Neuronal stem cell (in vitro differentiated cells): ENCODE data around the gene AMOT. TPM values are rescaled to one million over a fixed set of nuclear protein-coding genes. Genes with fewer than 3 reads are reported as not detected.

Experiments
- DNase-seq: peaks from one replicate; pipeline ENCODE4 v3.0.0-alpha.2; 2013; ENCODE audit warnings: low spot score
- H2AFZ ChIP-seq: one replicate; pipeline ENCODE4 v1.6.1; 2013; ENCODE audit warnings: mild to moderate bottlenecking, low read length, inconsistent platforms
- H2AK5ac ChIP-seq: 2 replicates; pipeline ENCODE4 v1.6.1; 2013; ENCODE audit warnings: low read depth, mild to moderate bottlenecking, inconsistent platforms, low read length, moderate library complexity, mixed read lengths
- H2BK120ac ChIP-seq: 2 replicates; pipeline ENCODE4 v1.6.1; 2013; ENCODE audit warnings: low read depth, mild to moderate bottlenecking, inconsistent platforms, low read length, moderate library complexity, mixed read lengths
- H2BK12ac ChIP-seq: one replicate; pipeline ENCODE4 v1.6.1; 2013; ENCODE audit warnings: low read length, inconsistent platforms
- H2BK15ac ChIP-seq: 2 replicates; pipeline ENCODE4 v1.6.1; 2013; ENCODE audit warnings: mild to moderate bottlenecking, low read length, inconsistent platforms, mixed read lengths
- H2BK5ac ChIP-seq: one replicate; pipeline ENCODE4 v1.6.1; 2013; ENCODE audit warnings: inconsistent platforms, mild to moderate bottlenecking, low read length, moderate library complexity
- H3K14ac ChIP-seq: one replicate; pipeline ENCODE4 v1.6.1; 2013; ENCODE audit warnings: low read length, inconsistent platforms
- H3K18ac ChIP-seq: 2 replicates; pipeline ENCODE4 v1.6.1; 2013; ENCODE audit warnings: low read length, inconsistent platforms
- H3K23ac ChIP-seq: 2 replicates; pipeline ENCODE4 v1.6.1; 2013; ENCODE audit warnings: low read depth, mild to moderate bottlenecking, mixed read lengths, low read length, inconsistent platforms; ENCODE audit not compliant: poor library complexity
- H3K27ac ChIP-seq: replicated peaks from 3 replicates; pipeline ENCODE4 v1.5.1; 2013; ENCODE audit warnings: low read length, inconsistent platforms
- H3K27me3 ChIP-seq, 3 experiments: 2 replicates each; pipeline ENCODE4 v1.6.1; 2013; ENCODE audit warnings: low read length in 3 of 3, mild to moderate bottlenecking in 2 of 3, inconsistent platforms in 1 of 3, low read depth in 1 of 3, mixed read lengths in 1 of 3, moderate library complexity in 1 of 3; ENCODE audit not compliant: control insufficient read depth in 3 of 3, insufficient read depth in 3 of 3
- H3K36me3 ChIP-seq, 2 donors: replicated peaks in 1 of 2; 2 replicates each; pipeline ENCODE4 v1.6.1; 2013; ENCODE audit warnings: low read length in 2 of 2; ENCODE audit not compliant: control insufficient read depth in 2 of 2, insufficient read depth in 2 of 2
- H3K4ac ChIP-seq: 2 replicates; pipeline ENCODE4 v1.6.1; 2013; ENCODE audit warnings: inconsistent platforms, mild to moderate bottlenecking, low read length, moderate library complexity
- H3K4me1 ChIP-seq, 2 donors: 1 replicate in 1 of 2; 2 replicates in 1 of 2; pipeline ENCODE4 v1.6.1; 2013; ENCODE audit warnings: low read length in 2 of 2, low read depth in 1 of 2; ENCODE audit not compliant: control insufficient read depth in 2 of 2, insufficient read depth in 1 of 2
- H3K4me2 ChIP-seq: one replicate; pipeline ENCODE4 v1.6.1; 2013; ENCODE audit warnings: mild to moderate bottlenecking, low read length, inconsistent platforms; ENCODE audit not compliant: insufficient read depth, poor library complexity, severe bottlenecking
- H3K4me3 ChIP-seq, 2 donors: 2 replicates each; pipeline ENCODE4 v1.5.1; 2013; ENCODE audit warnings: low read length in 2 of 2, mild to moderate bottlenecking in 2 of 2, inconsistent platforms in 1 of 2, moderate library complexity in 1 of 2
- H3K79me1 ChIP-seq: one replicate; pipeline ENCODE4 v1.6.1; 2013; ENCODE audit warnings: low read depth, mild to moderate bottlenecking, inconsistent platforms, low read length, moderate library complexity
- H3K9ac ChIP-seq: one replicate; pipeline ENCODE4 v1.6.1; 2013; ENCODE audit warnings: mild to moderate bottlenecking, low read depth, low read length, inconsistent platforms; ENCODE audit not compliant: poor library complexity
- H3K9me3 ChIP-seq, 2 donors: replicated peaks in 1 of 2; 2 replicates each; pipeline versions ENCODE3 to v1.6.1; 2013; ENCODE audit warnings: low read length in 2 of 2, mild to moderate bottlenecking in 2 of 2, inconsistent platforms in 1 of 2, low read depth in 1 of 2, mixed read lengths in 1 of 2, moderate library complexity in 1 of 2; ENCODE audit not compliant: control insufficient read depth in 2 of 2, insufficient read depth in 1 of 2
- H4K8ac ChIP-seq: one replicate; pipeline ENCODE4 v1.6.1; 2013; ENCODE audit warnings: low read depth, mild to moderate bottlenecking, inconsistent platforms, low read length, moderate library complexity
- H4K91ac ChIP-seq: one replicate; pipeline ENCODE4 v1.6.1; 2013; ENCODE audit warnings: low read length, low read depth, mild to moderate bottlenecking, inconsistent platforms; ENCODE audit not compliant: poor library complexity
- WGBS, 2 donors: extraction: QIAGEN DNeasy Blood & Tissue Kit; methylation state at CpG; one replicate each; pipeline ENCODE4 v1.1.7; 2013; ENCODE audit warnings: missing lambda C conversion rate in 2 of 2, mixed read lengths in 1 of 2; ENCODE audit not compliant: insufficient read length in 2 of 2, insufficient replicate concordance in 1 of 2; ENCODE audit errors: extremely low coverage in 2 of 2; 5-methylcytosine and 5-hydroxymethylcytosine counted together
- small RNA-seq: library from polyadenylated mRNA; stranded (forward); fragments of <200 nt; extraction: miRNeasy Mini kit (QIAGEN cat#:217004); gene quantifications from one replicate; pipeline ENCODE3, GENCODE V24; 2013; ENCODE audit not compliant: insufficient read depth

AMOT gene

DNA sequence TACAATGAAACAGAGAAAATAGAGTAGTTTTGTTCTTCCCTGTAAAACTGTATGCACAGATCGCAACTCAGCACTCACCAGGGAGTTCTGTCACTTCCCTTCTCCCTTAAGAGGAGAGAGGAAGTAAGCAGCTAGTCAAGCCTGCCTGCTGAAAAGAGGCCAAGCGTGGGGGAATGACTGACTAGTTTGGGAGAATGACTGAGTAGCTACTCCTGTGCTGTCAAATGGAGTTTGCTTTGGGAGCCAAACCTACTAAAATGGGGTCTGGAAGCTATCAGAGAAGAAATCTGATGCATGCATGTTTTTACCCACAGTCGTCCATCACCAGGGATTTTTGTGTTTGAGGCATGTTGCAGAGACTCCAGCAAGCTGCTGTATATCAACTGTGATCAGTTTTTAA, 106.3 kb downstream of the AMOT start:
- H2AFZ ChIP-seq = peak overlapping the region; percentile 72
- no CpG with 5 or more reads among the region's 3 CpGs for whole genome bisulfite sequencing, 2 donors
- H3K27me3 ChIP-seq = peaks cover 0 to 14% (median 0%) of the 10 kb centered on the region in 3 experiments
- peaks cover 0 to 2% of the 10 kb centered on the region in 2 donors for H3K4me1 ChIP-seq
- no peak overlapping the region for H3K27ac ChIP-seq
- H2BK15ac ChIP-seq = no peak overlapping the region
- no peak overlapping the region for H3K4me3 ChIP-seq
- no peak overlapping the region for H3K4ac ChIP-seq
- H3K36me3 ChIP-seq = no peaks in the 10 kb centered on the region
- no peak overlapping the region for H4K8ac ChIP-seq
- H3K18ac ChIP-seq = no peak overlapping the region
- H3K9ac ChIP-seq = no peak overlapping the region
- H3K23ac ChIP-seq = no peak overlapping the region
- no peaks in the 10 kb centered on the region for H3K79me1 ChIP-seq
- H2BK5ac ChIP-seq = no peak overlapping the region
- no peaks in the 10 kb centered on the region for H3K9me3 ChIP-seq
- no peak overlapping the region for H2BK12ac ChIP-seq
- H2AK5ac ChIP-seq = no peak overlapping the region
- DNase-seq = no peak
- H4K91ac ChIP-seq = no peak overlapping the region
- H2BK120ac ChIP-seq = no peak overlapping the region
- H3K14ac ChIP-seq = no peak overlapping the region
- H3K4me2 ChIP-seq = no peak overlapping the region

DNA sequence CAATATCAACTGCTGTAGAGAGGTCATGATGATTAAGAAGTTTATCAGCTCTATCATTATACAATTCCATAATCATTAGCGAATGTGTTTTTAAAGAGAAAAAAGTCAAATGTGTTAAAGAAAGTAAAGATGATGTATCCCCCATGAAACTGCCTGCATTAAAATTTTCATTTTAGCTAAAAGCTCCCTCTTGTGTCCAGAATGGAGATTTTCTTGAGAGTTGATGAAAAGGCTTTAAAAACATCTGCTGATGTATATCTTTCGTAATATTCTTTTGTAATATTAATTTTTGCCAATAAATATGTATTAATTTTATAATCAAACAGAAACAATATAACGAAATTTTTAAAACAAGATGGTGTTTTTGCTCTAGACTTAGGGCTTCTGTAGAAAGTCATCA, 108.8 kb downstream of the AMOT start:
- H3K27me3 ChIP-seq = peaks cover 0 to 13% (median 0%) of the 10 kb centered on the region in 3 experiments
- no peak overlapping the region for H3K18ac ChIP-seq
- H3K9me3 ChIP-seq = no peaks in the 10 kb centered on the region
- H2AFZ ChIP-seq = no peak overlapping the region
- no peak overlapping the region for H3K4ac ChIP-seq
- no peak overlapping the region for H2AK5ac ChIP-seq
- H2BK15ac ChIP-seq = no peak overlapping the region
- no CpG with 5 or more reads among the region's 3 CpGs for WGBS, 2 donors
- no peak overlapping the region for H3K14ac ChIP-seq
- H3K27ac ChIP-seq = no peak overlapping the region
- no peak overlapping the region for H2BK12ac ChIP-seq
- H3K79me1 ChIP-seq = no peaks in the 10 kb centered on the region
- H4K8ac ChIP-seq = no peak overlapping the region
- H3K23ac ChIP-seq = no peak overlapping the region
- no peak overlapping the region for H2BK5ac ChIP-seq
- H4K91ac ChIP-seq = no peak overlapping the region
- no peaks in the 10 kb centered on the region for H3K36me3 ChIP-seq
- DNase-seq = no peak
- H3K4me3 ChIP-seq = no peak overlapping the region
- H3K4me1 ChIP-seq = peaks cover 0 to 2% of the 10 kb centered on the region in 2 donors
- H3K9ac ChIP-seq = no peak overlapping the region
- H2BK120ac ChIP-seq = no peak overlapping the region
- H3K4me2 ChIP-seq = no peak overlapping the region

Small RNA genes within 50 kb of the gene (small RNA-seq; reads per million reads assigned to genes)
- gene RN7SL266P = not detected
